Suprapubic skin (tissue), 4 donors: ENCODE measurements around the gene ZNF597.

Experiments
- POLR2A ChIP-seq, 2 donors: fragments of 450-650 bp; IDR thresholded peaks; one replicate each; pipeline ENCODE4 v1.6.1; 2017; ENCODE audit warnings: antibody characterized with exemption in 2 of 2, mild to moderate bottlenecking in 2 of 2, moderate library complexity in 2 of 2
- POLR2AphosphoS5 ChIP-seq, 3 donors: sonication (generic); formaldehyde crosslinking; IDR thresholded peaks; one replicate each; pipeline ENCODE4 v1.6.1; 2017; ENCODE audit warnings: antibody characterized with exemption in 3 of 3
- TF ChIP-seq, protein P1 (sequence below), 2 donors: fragments of 200-600 bp in 1 of 2; fragments of 450-650 bp in 1 of 2; sonication (generic) in 1 of 2; IDR thresholded peaks; one replicate each; pipeline ENCODE4 v1.5.1; 2016 to 2019; ENCODE audit warnings: antibody characterized with exemption in 2 of 2, mild to moderate bottlenecking in 1 of 2, moderate library complexity in 1 of 2

DNA sequence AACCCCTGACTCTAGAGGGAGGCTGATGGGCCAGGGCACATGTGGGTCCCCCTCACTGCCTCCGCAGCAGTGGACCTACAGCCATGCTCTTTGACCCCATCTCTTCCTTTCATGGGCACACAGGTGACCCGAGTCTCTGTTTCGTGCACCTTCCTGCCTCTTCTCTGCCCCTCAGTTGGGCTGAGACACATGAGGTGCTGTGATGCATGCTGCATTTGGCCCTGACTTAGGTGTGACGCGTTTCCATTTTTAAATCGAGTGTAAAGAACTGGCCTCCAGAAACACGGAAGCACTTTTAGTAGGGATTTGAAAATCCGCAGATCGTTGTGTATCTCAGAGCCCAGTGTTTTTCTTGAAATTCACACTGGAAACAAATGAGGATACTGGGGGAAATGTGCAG, 27.4 kb upstream of the ZNF597 start:
- TF ChIP-seq, protein P1, sequence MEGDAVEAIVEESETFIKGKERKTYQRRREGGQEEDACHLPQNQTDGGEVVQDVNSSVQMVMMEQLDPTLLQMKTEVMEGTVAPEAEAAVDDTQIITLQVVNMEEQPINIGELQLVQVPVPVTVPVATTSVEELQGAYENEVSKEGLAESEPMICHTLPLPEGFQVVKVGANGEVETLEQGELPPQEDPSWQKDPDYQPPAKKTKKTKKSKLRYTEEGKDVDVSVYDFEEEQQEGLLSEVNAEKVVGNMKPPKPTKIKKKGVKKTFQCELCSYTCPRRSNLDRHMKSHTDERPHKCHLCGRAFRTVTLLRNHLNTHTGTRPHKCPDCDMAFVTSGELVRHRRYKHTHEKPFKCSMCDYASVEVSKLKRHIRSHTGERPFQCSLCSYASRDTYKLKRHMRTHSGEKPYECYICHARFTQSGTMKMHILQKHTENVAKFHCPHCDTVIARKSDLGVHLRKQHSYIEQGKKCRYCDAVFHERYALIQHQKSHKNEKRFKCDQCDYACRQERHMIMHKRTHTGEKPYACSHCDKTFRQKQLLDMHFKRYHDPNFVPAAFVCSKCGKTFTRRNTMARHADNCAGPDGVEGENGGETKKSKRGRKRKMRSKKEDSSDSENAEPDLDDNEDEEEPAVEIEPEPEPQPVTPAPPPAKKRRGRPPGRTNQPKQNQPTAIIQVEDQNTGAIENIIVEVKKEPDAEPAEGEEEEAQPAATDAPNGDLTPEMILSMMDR (IDR thresholded peaks at IDR 0.05): no peak
- TF ChIP-seq POLR2A (IDR thresholded peaks at IDR 0.05): no peak
- TF ChIP-seq POLR2AphosphoS5 (IDR thresholded peaks at IDR 0.05): no peak
